C4-2B (cell line): ENCODE data around the gene MUC5B.

Experiments
- ZFX ChIP-seq: fragments of 450-650 bp; IDR thresholded peaks from 2 replicates; pipeline ENCODE4 v1.6.1; 2017
- TF ChIP-seq, protein P1 (sequence below): fragments of 450-650 bp; conservative IDR thresholded peaks from 2 replicates; pipeline ENCODE4 v1.5.1; 2017; ENCODE audit warnings: mild to moderate bottlenecking

DNA sequence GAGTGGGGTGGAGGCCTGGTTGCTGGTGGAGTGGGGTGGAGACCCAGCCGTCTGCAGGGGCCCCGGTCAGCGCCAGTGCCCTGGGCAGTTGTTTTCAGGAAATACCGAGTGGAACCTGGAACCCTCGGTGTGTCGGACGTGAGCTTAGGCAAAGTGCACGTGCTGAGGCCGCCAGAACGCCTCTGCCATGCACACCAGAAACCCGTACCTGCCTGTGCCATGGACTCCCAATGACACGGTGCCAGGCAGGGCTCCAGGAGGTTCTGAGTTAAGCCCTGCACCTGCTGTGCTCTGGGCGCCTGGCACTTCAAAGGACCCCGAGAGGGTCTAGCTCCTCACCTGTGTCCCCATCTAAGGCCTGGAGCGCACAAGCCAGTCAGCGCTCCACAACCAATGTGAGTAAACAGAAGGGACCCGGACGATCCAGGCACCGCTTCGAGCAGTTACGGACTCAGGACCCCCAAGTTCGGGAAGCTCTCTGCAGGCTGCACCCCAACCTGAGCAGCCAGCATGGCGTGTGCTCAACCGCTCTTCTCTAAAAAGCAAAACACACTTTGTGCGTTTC, 74.2 kb downstream of the MUC5B start:
- TF ChIP-seq, protein P1, sequence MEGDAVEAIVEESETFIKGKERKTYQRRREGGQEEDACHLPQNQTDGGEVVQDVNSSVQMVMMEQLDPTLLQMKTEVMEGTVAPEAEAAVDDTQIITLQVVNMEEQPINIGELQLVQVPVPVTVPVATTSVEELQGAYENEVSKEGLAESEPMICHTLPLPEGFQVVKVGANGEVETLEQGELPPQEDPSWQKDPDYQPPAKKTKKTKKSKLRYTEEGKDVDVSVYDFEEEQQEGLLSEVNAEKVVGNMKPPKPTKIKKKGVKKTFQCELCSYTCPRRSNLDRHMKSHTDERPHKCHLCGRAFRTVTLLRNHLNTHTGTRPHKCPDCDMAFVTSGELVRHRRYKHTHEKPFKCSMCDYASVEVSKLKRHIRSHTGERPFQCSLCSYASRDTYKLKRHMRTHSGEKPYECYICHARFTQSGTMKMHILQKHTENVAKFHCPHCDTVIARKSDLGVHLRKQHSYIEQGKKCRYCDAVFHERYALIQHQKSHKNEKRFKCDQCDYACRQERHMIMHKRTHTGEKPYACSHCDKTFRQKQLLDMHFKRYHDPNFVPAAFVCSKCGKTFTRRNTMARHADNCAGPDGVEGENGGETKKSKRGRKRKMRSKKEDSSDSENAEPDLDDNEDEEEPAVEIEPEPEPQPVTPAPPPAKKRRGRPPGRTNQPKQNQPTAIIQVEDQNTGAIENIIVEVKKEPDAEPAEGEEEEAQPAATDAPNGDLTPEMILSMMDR: no peak
- no peak for TF ChIP-seq ZFX
